Measurements from ENCODE around the gene IL12RB1.

DNA sequence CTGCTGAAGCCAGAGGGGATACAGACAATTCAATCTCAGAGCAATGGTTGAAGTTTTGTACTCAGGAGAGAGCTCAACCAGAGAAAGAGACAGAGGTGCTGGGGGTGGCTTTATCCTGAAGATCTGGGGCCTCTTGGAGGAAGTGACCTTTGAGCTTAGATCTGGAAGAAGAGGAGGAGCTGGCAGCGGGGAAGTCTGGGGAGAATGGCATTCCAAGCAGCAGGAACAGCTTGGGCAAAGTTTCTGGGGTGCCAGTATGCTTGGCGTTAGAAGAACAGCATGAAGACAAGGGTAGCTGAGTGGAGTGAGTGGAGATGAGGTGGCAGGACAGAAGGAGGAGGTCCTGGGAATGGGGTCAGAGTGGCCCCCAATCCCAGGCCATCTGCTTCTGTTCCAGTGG lies 22.2 kb upstream of the IL12RB1 start:
- TF ChIP-seq CTCF (IDR thresholded peaks at IDR 0.05) (no peak), POLR2AphosphoS5 (IDR thresholded peaks at IDR 0.05) (no peak), POLR2A (IDR thresholded peaks at IDR 0.05) (no peak), EP300 (IDR thresholded peaks at IDR 0.05) (no peak)

All from stomach (tissue), 4 donors.